ENCODE measurements around the gene FAAP100. TPM values are rescaled to one million over a fixed set of nuclear protein-coding genes. Genes with fewer than 3 reads are reported as not detected.

The FAAP100 gene
- total RNA-seq, 1 donor from 2014 or later: 69.5 TPM

DNA sequence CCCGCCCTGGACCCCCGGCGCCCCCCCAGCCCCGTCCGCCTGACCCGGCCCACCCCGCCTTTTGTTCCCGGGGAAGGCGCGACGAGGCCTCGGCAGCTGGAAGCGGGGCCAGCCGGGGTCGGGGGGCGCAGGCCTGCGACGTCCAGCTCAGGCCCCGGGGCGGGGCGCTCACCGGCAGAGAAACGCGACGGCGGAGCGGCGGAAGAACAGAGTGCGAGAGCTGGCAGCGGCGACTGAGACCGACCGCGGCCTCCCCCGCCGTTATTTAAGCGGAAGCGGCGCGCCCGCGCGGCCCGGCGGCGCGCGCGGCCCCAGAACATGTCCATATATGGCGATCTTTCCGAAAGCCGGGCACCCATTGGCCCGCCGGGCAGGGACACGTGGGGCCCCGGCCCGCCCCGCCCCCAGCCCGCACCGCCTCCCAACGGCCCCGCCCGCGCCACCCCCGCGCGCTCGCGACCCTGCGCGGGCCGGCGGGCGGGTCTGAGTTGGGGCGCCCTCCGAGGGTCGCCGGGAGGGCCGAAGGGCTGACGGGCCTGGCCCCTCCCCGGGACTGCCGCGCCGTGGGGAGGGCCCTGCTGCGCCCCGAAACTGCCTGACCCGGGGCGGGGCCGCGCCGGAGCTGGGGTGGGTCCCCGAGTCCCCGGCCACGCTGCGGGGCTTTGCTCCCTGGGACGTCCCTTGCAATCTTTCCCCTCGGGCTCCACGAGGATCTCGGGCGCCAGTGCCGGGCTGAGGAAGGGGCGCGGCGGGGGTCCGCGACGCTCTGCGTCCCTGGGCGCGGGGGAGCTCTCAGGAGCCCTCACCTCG, 39.4 kb downstream of the FAAP100 start, which contains the start of gene ACTG1:
Gene ACTG1, minus strand, starts transcription at position 238 of the 810 bp plus-strand sequence. CDS start 445 bp downstream, outside the sequence.
- no peaks in the 10 kb centered on the region for H3K27me3 Mint-ChIP-seq (ENCODE audit: insufficient read depth)
- intact Hi-C loops (cut with micrococcal nuclease): loop anchor here (2.0 to 5.0 kb wide), 4 partner anchors 118 to 1715 kb away; partner anchors contain the start of genes ARHGDIA, BAHCC1 and CBX8
- peak within 1 kb of the TSS; percentile 94 for H3K27ac Mint-ChIP-seq
- H3K9me3 Mint-ChIP-seq: no peaks in the 10 kb centered on the region
- peak; percentile 88 for DNase-seq (ENCODE audit: low spot score)
- H3K4me1 Mint-ChIP-seq (ENCODE audit: low read depth): peaks cover 24% of the 10 kb centered on the region
- peak within 1 kb of the TSS; percentile 100 for H3K4me3 Mint-ChIP-seq
- peaks cover 40% of the 10 kb centered on the region for H3K36me3 Mint-ChIP-seq (ENCODE audit: low read depth)

DNA sequence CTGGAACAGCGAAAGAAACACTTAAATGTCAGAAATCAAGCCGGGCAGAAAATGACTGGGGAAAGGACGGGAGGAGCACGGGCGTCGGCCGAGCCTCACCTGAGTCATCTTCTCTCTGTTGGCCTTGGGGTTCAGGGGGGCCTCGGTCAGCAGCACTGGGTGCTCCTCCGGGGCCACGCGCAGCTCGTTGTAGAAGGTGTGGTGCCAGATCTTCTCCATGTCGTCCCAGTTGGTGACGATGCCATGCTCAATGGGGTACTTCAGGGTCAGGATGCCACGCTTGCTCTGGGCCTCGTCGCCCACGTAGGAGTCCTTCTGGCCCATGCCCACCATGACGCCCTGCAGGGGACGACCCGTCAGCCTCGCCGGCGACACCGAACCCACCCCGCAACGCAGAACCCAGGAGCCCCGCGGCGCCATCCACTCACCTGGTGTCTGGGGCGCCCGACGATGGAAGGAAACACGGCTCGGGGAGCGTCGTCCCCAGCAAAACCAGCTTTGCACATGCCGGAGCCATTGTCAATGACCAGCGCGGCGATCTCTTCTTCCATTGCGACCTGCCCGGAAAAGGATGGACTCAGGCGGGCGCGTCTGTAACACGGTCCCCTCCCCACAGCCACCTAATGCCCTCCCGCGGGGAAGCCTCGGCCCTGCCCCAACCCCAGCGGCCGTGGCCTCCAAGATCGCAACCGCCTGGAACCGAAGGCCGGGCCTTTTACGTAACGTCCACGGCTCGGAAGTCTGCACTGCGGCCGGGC, 40.2 kb downstream of the FAAP100 start:
- H3K4me1 Mint-ChIP-seq (ENCODE audit: low read depth): peaks cover 28% of the 10 kb centered on the region
- peaks cover 43% of the 10 kb centered on the region for H3K36me3 Mint-ChIP-seq (ENCODE audit: low read depth)
- no peaks in the 10 kb centered on the region for H3K27me3 Mint-ChIP-seq (ENCODE audit: insufficient read depth)
- no peaks in the 10 kb centered on the region for H3K9me3 Mint-ChIP-seq
- intact Hi-C loops (cut with micrococcal nuclease): loop anchor here (2.0 to 5.0 kb wide), 4 partner anchors 117 to 1715 kb away; partner anchors contain the start of genes ARHGDIA, BAHCC1 and CBX8
- peak; percentile 41 for DNase-seq (ENCODE audit: low spot score)
- peak overlapping the region; percentile 94 for H3K27ac Mint-ChIP-seq
- H3K4me3 Mint-ChIP-seq: peak overlapping the region; percentile 100

DNA sequence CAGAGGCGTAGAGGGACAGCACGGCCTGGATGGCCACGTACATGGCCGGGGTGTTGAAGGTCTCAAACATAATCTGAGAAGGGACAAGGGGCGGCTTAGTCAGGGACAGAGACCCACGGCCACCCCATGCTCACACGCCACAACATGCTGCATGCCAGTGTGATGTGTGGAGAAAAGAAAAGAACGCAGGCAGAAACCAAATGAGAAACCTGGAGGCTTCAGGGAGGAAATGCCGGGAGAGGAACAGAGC, 40.7 kb downstream of the FAAP100 start:
- Mint-ChIP-seq H3K9me3 (no peaks in the 10 kb centered on the region), H3K4me1 (ENCODE audit: low read depth) (peaks cover 28% of the 10 kb centered on the region), H3K27ac (peak overlapping the region; percentile 94), H3K4me3 (peak overlapping the region; percentile 100), H3K36me3 (ENCODE audit: low read depth) (peaks cover 43% of the 10 kb centered on the region), H3K27me3 (ENCODE audit: insufficient read depth) (no peaks in the 10 kb centered on the region)
- intact Hi-C loops (cut with micrococcal nuclease): loop anchor here (5.0 kb wide), 2 partner anchors 361 to 1714 kb away; partner anchors contain the start of genes ARHGDIA and CBX8
- no peak for DNase-seq (ENCODE audit: low spot score)

DNA sequence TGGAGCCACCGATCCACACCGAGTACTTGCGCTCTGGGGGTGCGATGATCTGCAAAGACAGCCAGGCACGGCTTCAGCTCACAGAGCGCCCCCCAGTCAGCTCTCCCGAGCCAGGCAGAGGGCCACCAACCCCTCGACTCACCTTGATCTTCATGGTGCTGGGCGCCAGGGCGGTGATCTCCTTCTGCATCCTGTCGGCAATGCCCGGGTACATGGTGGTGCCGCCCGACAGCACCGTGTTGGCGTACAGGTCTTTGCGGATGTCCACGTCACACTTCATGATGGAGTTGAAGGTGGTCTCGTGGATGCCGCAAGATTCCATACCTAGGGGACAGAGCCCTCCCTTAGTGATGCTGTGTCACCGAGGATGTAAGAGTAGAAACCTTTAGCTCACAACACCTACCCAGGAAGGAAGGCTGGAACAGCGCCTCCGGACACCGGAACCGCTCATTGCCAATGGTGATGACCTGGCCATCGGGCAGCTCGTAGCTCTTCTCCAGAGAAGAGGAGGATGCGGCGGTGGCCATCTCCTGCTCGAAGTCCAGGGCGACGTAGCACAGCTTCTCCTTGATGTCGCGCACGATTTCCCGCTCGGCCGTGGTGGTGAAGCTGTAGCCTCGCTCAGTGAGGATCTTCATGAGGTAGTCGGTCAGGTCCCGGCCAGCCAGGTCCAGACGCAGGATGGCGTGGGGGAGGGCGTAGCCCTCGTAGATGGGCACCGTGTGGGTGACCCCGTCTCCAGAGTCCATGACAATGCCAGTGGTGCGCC, 41.2 kb downstream of the FAAP100 start:
- Mint-ChIP-seq H3K27me3 (ENCODE audit: insufficient read depth) (no peaks in the 10 kb centered on the region), H3K9me3 (no peaks in the 10 kb centered on the region), H3K4me3 (peak overlapping the region; percentile 100), H3K4me1 (ENCODE audit: low read depth) (peaks cover 28% of the 10 kb centered on the region), H3K27ac (peak overlapping the region; percentile 94), H3K36me3 (ENCODE audit: low read depth) (peaks cover 43% of the 10 kb centered on the region)
- DNase-seq (ENCODE audit: low spot score): peak; percentile 30
- intact Hi-C loops (cut with micrococcal nuclease): loop anchor here (5.0 kb wide), 2 partner anchors 361 to 1714 kb away; partner anchors contain the start of genes ARHGDIA and CBX8

DNA sequence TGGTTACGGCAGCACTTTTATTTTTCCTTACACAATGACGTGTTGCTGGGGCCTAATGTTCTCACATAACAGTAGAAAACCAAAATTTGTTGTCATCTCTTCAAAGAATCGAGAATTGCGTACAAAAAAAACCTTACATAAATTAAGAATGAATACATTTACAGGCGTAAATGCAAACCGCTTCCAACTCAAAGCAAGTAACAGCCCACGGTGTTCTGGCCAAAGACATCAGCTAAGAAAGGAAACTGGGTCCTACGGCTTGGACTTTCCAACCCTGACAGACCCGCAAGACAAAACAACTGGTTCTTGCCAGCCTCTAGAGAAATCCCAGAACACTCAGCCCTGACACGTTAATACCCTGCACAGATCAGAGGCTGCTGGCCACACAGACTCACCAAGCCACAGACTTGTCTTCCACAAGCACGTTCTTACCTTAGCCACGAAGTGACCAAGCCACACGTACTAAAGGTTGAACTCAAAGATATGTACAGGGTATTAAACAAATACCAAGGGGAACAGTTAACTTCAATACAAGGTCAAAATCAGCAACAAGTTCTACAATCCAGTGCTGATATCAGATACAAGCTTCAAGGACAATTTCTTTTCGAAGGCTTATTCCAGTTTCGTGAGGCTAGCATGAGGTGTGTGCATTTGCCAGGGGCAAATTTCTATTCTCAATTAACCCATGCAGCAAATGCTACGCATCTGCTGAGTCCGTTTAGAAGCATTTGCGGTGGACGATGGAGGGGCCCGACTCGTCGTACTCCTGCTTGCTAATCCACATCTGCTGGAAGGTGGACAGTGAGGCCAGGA, 42.0 kb downstream of the FAAP100 start:
- H3K4me3 Mint-ChIP-seq: peak overlapping the region; percentile 100
- intact Hi-C loops (cut with micrococcal nuclease): loop anchor here (2.0 to 5.0 kb wide), 4 partner anchors 23 to 1713 kb away; partner anchors contain the start of genes ARHGDIA and CBX8
- H3K27ac Mint-ChIP-seq: peak overlapping the region; percentile 94
- no peaks in the 10 kb centered on the region for H3K9me3 Mint-ChIP-seq
- H3K4me1 Mint-ChIP-seq (ENCODE audit: low read depth): peaks cover 24% of the 10 kb centered on the region
- peaks cover 3% of the 10 kb centered on the region for H3K27me3 Mint-ChIP-seq (ENCODE audit: insufficient read depth)
- DNase-seq (ENCODE audit: low spot score): no peak
- H3K36me3 Mint-ChIP-seq (ENCODE audit: low read depth): peaks cover 43% of the 10 kb centered on the region

DNA sequence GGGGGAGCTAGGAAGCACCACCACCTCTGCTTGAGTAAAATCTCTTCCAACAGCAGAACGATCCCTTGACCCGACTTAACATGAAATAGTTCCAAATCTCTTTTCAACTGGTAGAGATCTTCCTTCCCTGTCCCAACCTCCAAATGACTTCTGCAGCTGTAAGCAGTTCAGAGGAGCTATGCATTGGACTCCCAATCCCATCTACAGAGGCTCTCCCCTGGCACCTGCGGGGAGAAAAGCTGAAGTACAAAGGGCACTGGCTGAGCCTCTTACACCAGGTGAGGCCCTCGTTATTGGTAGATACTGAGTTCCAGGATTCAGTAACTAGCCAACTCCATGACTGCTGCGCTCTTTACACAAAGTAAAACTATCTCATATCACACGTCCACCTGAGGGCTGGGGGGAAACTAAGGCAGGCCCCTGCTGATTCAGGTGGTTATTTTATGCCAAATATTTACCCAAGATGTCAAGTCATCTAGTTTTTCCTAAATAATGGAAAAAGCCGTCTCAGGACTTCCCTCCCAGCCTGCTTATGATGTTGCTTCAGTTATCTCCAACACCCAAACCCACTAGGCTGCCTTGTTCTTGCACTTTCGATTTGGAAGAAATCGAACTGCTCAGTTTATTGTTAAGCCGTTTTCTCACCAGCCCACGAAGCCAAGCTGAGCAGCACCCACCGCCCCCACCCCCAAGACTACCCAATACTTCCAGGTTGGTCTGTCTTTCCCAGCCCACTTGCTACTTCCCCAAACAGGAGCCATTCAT, 42.8 kb downstream of the FAAP100 start:
- H3K4me1 Mint-ChIP-seq (ENCODE audit: low read depth): peaks cover 24% of the 10 kb centered on the region
- H3K9me3 Mint-ChIP-seq: no peaks in the 10 kb centered on the region
- peak overlapping the region; percentile 100 for H3K4me3 Mint-ChIP-seq
- DNase-seq (ENCODE audit: low spot score): no peak
- intact Hi-C loops (cut with micrococcal nuclease): loop anchor here (2.0 kb wide), 2 partner anchors 23 to 107 kb away; no protein-coding TSS in a partner anchor
- peaks cover 43% of the 10 kb centered on the region for H3K36me3 Mint-ChIP-seq (ENCODE audit: low read depth)
- H3K27ac Mint-ChIP-seq: peak overlapping the region; percentile 94
- H3K27me3 Mint-ChIP-seq (ENCODE audit: insufficient read depth): peaks cover 10% of the 10 kb centered on the region

DNA sequence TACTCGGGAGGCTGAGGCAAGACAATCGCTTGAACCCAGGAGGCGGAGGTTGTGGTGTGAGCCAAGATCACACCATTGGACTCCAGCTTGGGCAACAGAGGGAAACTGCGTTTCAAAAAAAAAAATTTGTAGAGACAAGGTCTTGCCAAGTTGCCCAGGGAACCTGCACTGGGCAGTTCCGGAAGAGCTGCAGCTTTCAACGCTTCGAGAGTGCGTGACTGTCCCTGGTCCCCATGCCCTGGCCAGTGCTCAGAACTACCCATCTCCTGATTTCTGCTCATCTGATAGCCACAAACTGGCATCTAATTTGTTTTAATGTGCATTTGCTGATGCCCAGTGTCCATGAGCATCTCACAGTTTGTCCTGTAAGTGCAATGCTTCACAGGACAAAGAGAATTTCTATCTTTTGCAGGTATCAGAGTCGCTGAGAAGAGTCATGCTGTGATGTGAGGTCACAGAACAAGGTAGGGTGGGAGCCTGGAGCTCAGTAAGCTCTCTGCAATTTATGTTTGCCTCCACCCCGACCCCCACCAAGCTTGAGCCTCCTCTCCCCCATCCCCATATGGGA, 43.4 kb downstream of the FAAP100 start:
- intact Hi-C loops (cut with micrococcal nuclease): loop anchor here (2.0 kb wide), 2 partner anchors 22 to 106 kb away; no protein-coding TSS in a partner anchor
- Mint-ChIP-seq H3K4me3 (peak overlapping the region; percentile 100), H3K27ac (peak overlapping the region; percentile 94), H3K4me1 (ENCODE audit: low read depth) (peaks cover 24% of the 10 kb centered on the region), H3K9me3 (no peaks in the 10 kb centered on the region), H3K27me3 (ENCODE audit: insufficient read depth) (peaks cover 15% of the 10 kb centered on the region), H3K36me3 (ENCODE audit: low read depth) (peaks cover 43% of the 10 kb centered on the region)
- no peak for DNase-seq (ENCODE audit: low spot score)

DNA sequence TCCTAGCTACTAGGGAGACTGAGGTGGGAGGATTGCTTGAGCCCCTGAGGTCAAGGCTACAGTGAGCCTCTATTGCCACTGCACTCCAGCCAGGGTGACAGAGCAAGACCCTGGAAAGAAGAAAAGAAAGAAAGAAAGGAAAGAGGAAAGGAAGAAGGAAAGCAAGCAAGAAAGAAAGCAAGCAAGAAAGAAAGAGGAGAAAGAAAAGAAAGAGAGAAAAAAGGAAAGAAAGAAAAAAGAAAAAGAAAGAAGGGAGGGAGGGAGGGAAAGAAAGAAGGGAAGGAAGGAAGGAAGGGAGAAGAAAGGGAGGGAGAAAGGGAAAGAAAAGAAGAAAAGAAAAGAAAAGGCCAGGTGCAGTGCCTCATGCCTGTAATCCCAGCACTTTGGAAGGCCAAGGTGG, 48.5 kb downstream of the FAAP100 start:
- Mint-ChIP-seq H3K27me3 (ENCODE audit: insufficient read depth) (peaks cover 34% of the 10 kb centered on the region), H3K36me3 (ENCODE audit: low read depth) (peaks cover 6% of the 10 kb centered on the region)
- intact Hi-C loops (cut with micrococcal nuclease): no loop called here

DNA sequence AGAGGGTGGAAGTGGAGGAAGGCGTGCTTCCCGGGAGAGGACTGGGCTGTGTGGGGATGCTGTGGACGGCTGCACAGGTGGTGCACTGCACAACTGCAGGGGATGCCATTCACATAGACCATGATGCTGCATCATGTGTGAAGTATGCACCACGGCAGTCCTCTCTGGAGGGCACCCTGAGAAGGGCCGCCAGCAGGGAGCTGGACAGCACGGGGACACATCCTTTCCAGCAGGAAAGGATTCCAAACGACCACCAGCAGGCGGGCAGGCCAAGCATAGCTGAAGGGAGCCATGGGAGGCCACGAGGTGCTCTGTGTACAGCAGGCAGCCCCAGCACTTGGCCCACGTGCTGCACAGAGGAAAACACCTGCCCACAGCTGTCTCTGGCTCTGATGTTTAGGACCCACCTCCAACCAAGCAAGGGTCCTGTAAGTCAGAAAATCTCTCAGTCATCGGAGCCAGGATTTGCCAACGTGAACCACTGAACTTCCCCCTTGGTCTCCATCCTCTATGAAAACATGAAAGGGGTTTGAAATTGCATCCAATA, 49.6 kb downstream of the FAAP100 start:
- Mint-ChIP-seq H3K4me3 (no peak overlapping the region), H3K4me1 (ENCODE audit: low read depth) (peaks cover 1% of the 10 kb centered on the region)
- intact Hi-C loops (cut with micrococcal nuclease): no loop called here

More for the DNA sequence above, 48.5 kb downstream of the FAAP100 start:
- Mint-ChIP-seq H3K4me3 (no peak overlapping the region), H3K9me3 (no peaks in the 10 kb centered on the region), H3K27ac (no peak overlapping the region), H3K4me1 (ENCODE audit: low read depth) (peaks cover 6% of the 10 kb centered on the region)
- DNase-seq (ENCODE audit: low spot score): no peak

DNA sequence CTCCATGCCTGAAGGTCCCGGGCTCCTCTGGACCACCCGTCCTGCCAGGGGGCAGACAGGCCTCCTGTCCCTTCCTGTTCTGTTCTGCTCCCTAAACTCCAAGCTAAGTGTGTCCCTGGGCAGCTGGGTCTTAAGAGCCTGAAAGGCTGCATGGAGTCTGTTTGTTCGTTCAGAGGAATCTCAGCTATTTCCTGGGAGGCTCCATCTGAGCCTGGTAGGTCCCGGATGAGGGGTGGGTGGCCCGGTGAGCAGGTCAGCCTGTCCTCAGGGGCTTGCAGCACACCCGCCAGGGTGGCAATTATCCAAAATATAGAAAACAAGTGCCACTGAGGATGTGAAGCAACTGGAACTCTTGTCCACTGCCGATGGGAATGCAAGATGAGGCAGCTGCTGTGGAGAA, 52.1 kb downstream of the FAAP100 start:
- Mint-ChIP-seq H3K36me3 (ENCODE audit: low read depth) (no peaks in the 10 kb centered on the region), H3K27me3 (ENCODE audit: insufficient read depth) (peaks cover 39% of the 10 kb centered on the region), H3K27ac (no peak overlapping the region), H3K4me1 (ENCODE audit: low read depth) (no peaks in the 10 kb centered on the region), H3K4me3 (no peak overlapping the region), H3K9me3 (no peaks in the 10 kb centered on the region)
- DNase-seq (ENCODE audit: low spot score): no peak
- intact Hi-C loops (cut with micrococcal nuclease): no loop called here

More for the DNA sequence above, 49.6 kb downstream of the FAAP100 start:
- DNase-seq (ENCODE audit: low spot score): no peak
- Mint-ChIP-seq H3K27ac (no peak overlapping the region), H3K27me3 (ENCODE audit: insufficient read depth) (peaks cover 39% of the 10 kb centered on the region), H3K36me3 (ENCODE audit: low read depth) (peaks cover under 1% of the 10 kb centered on the region), H3K9me3 (no peaks in the 10 kb centered on the region)

DNA sequence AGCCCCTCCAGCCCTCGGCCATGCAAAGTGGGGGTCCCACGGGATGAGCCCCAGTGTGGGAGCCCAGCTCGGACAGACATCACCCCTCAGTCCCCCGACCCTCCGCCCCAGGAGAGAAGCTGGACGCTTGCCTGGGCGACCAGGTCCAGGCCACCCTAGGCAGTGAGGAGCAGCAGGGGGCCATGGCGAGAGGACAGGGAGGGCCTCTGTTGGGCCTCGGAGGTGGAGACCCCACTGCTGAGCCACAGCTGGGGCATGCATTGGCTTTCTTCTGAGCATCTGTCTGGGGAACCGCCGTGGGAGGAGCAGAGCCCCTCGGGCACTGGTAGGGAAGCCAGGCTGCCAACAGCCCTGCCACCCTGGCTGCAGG, 52.6 kb downstream of the FAAP100 start:
- DNase-seq (ENCODE audit: low spot score): no peak
- intact Hi-C loops (cut with micrococcal nuclease): no loop called here
- H3K4me1 Mint-ChIP-seq (ENCODE audit: low read depth): no peaks in the 10 kb centered on the region
- peaks cover 37% of the 10 kb centered on the region for H3K27me3 Mint-ChIP-seq (ENCODE audit: insufficient read depth)
- no peak overlapping the region for H3K27ac Mint-ChIP-seq
- H3K36me3 Mint-ChIP-seq (ENCODE audit: low read depth): no peaks in the 10 kb centered on the region
- H3K9me3 Mint-ChIP-seq: no peaks in the 10 kb centered on the region
- H3K4me3 Mint-ChIP-seq: no peak overlapping the region
